ENCODE data around the gene PDCD6IP. TPM values are rescaled to one million over a fixed set of nuclear protein-coding genes. Genes with fewer than 3 reads are reported as not detected.

Gene PDCD6IP
- total and polyA plus RNA-seq, 3 donors from 2014 or later = 160 to 378 (median 305) TPM

- 86 to 93% methylated on average over 10 to 14 of the region's 14 CpGs for WGBS, 2 donors
- no peak overlapping the region for H3K4me3 ChIP-seq
- no peaks in the 10 kb centered on the region for H3K36me3 ChIP-seq (ENCODE audit: low read depth, missing control alignments)
- H3K4me1 ChIP-seq = no peaks in the 10 kb centered on the region
- intact Hi-C loops (cut with DNase I; ENCODE audit: low total_unique reads) = loop anchor here (10.0 kb wide), 1 partner anchor 803 kb away; no protein-coding TSS in a partner anchor
- H3K27ac ChIP-seq = no peak overlapping the region
- H3K27me3 ChIP-seq = no peaks in the 10 kb centered on the region
- TF ChIP-seq POLR2A (IDR thresholded peaks at IDR 0.05) (no peak), CTCF (IDR thresholded peaks at IDR 0.05) (no peak)
- no peak for DNase-seq
- H3K9me3 ChIP-seq = no peaks in the 10 kb centered on the region
Observed at GRCh38 chr3:33881156-33882064, 83.0 kb downstream of the PDCD6IP start.

GRCh38 chr3:33882296-33882695 is 83.9 kb downstream of the PDCD6IP start:
- TF ChIP-seq CTCF (IDR thresholded peaks at IDR 0.05) (no peak), POLR2A (IDR thresholded peaks at IDR 0.05) (no peak)
- intact Hi-C loops (cut with DNase I; ENCODE audit: low total_unique reads) = loop anchor here (10.0 kb wide), 1 partner anchor 803 kb away; no protein-coding TSS in a partner anchor
- Histone ChIP-seq H3K9me3 (no peaks in the 10 kb centered on the region), H3K27me3 (no peaks in the 10 kb centered on the region), H3K4me3 (no peak overlapping the region), H3K36me3 (ENCODE audit: low read depth, missing control alignments) (no peaks in the 10 kb centered on the region), H3K27ac (no peak overlapping the region), H3K4me1 (no peaks in the 10 kb centered on the region)
- DNase-seq = no peak
- WGBS, 2 donors = 78 to 88% methylated on average over 2 to 6 of the region's 6 CpGs

- Histone ChIP-seq H3K36me3 (ENCODE audit: low read depth, missing control alignments) (no peaks in the 10 kb centered on the region), H3K4me3 (peak overlapping the region in 1 of 2 donors; percentile 15), H3K27me3 (no peaks in the 10 kb centered on the region), H3K27ac (no peak overlapping the region), H3K9me3 (no peaks in the 10 kb centered on the region), H3K4me1 (no peaks in the 10 kb centered on the region)
- WGBS, 2 donors = 3 to 11% methylated on average over 6 of the region's 6 CpGs
- TF ChIP-seq POLR2A (IDR thresholded peaks at IDR 0.05) = no peak
- peak; percentile 70 to 91 (median 70) for TF ChIP-seq CTCF (IDR thresholded peaks at IDR 0.05)
- intact Hi-C loops (cut with DNase I; ENCODE audit: low total_unique reads) = loop anchor here (10.0 kb wide), 1 partner anchor 801 kb away; no protein-coding TSS in a partner anchor
- DNase-seq = no peak
Observed at GRCh38 chr3:33883538-33883950, 85.1 kb downstream of the PDCD6IP start.

GRCh38 chr3:33883951-33884561 is 85.6 kb downstream of the PDCD6IP start:
- intact Hi-C loops (cut with DNase I; ENCODE audit: low total_unique reads) = loop anchor here (10.0 kb wide), 1 partner anchor 801 kb away; no protein-coding TSS in a partner anchor
- DNase-seq = peak; percentile 40
- no peaks in the 10 kb centered on the region for H3K4me1 ChIP-seq
- no peaks in the 10 kb centered on the region for H3K36me3 ChIP-seq (ENCODE audit: low read depth, missing control alignments)
- H3K27me3 ChIP-seq = no peaks in the 10 kb centered on the region
- 16 to 35% methylated on average over 12 of the region's 12 CpGs for WGBS, 2 donors
- TF ChIP-seq CTCF (IDR thresholded peaks at IDR 0.05) = peak in 2 of 3 experiments; percentile 30 to 46
- no peak for TF ChIP-seq POLR2A (IDR thresholded peaks at IDR 0.05)
- no peaks in the 10 kb centered on the region for H3K9me3 ChIP-seq
- H3K4me3 ChIP-seq = peak overlapping the region in 1 of 2 donors; percentile 15
- no peak overlapping the region for H3K27ac ChIP-seq

Data from testis (tissue), 3 donors.